Astrocyte of the hippocampus (primary cell): Measurements from ENCODE around the gene TMC7.

Source experiments
- DNase-seq: peaks from one replicate; pipeline ENCODE4 v3.0.0; 2011; ENCODE audit warnings: low read depth, low spot score

The TMC7 gene

GRCh38 chr16:19029980-19030379, 46.2 kb downstream of the TMC7 start:
- no peak for DNase-seq

- DNase-seq = no peak
Measured at GRCh38 chr16:19031738-19032137, 48.0 kb downstream of the TMC7 start.

GRCh38 chr16:19033761-19034160, 50.0 kb downstream of the TMC7 start:
- no peak for DNase-seq

- no peak for DNase-seq
Measured at GRCh38 chr16:19040400-19040799, 56.7 kb downstream of the TMC7 start.

- no peak for DNase-seq
Measured at GRCh38 chr16:19044769-19045168, 61.0 kb downstream of the TMC7 start.

GRCh38 chr16:19046062-19046461, 62.3 kb downstream of the TMC7 start:
- DNase-seq = no peak

GRCh38 chr16:19062706-19063105, 79.0 kb downstream of the TMC7 start:
- DNase-seq = no peak

GRCh38 chr16:19066988-19067348, 83.2 kb downstream of the TMC7 start:
- DNase-seq = no peak

GRCh38 chr16:19067349-19068236, 83.9 kb downstream of the TMC7 start, which contains the start of gene COQ7:
TSS of gene COQ7 (plus strand) at chr16:19067614. CDS start at chr16:19067665, 51 bp downstream.
- DNase-seq = peak; percentile 100

GRCh38 chr16:19068237-19068815, 84.6 kb downstream of the TMC7 start:
- DNase-seq = no peak

GRCh38 chr16:19071811-19072777, 88.4 kb downstream of the TMC7 start:
- DNase-seq = peak; percentile 78

- no peak for DNase-seq
Measured at GRCh38 chr16:19073344-19073743, 89.6 kb downstream of the TMC7 start.

- DNase-seq = no peak
Measured at GRCh38 chr16:19073863-19074262, 90.1 kb downstream of the TMC7 start.

- no peak for DNase-seq
Measured at GRCh38 chr16:19075511-19075910, 91.8 kb downstream of the TMC7 start.

- DNase-seq = no peak
Measured at GRCh38 chr16:19077879-19078278, 94.1 kb downstream of the TMC7 start.

GRCh38 chr16:19083670-19084069, 99.9 kb downstream of the TMC7 start:
- DNase-seq = no peak

GRCh38 chr16:19084139-19084538, 100.4 kb downstream of the TMC7 start:
- peak; percentile 53 for DNase-seq

GRCh38 chr16:19084879-19085278, 101.1 kb downstream of the TMC7 start:
- no peak for DNase-seq

- DNase-seq = peak; percentile 38
Measured at GRCh38 chr16:19085679-19086200, 102.0 kb downstream of the TMC7 start.

- peak; percentile 90 for DNase-seq
Measured at GRCh38 chr16:19086322-19087199, 102.8 kb downstream of the TMC7 start.
